22Rv1 (cell line): ENCODE data around the gene ZNF319.

Experiments used
- H3K27ac ChIP-seq: fragments of 450-650 bp; 2 replicates; pipeline ENCODE4 v1.5.1; 2017
- CTCF ChIP-seq: fragments of 450-650 bp; IDR thresholded peaks from 2 replicates; pipeline ENCODE4 v1.5.1; 2017; ENCODE audit warnings: mild to moderate bottlenecking
- ZFX ChIP-seq: fragments of 450-650 bp; IDR thresholded peaks from 2 replicates; pipeline ENCODE4 v1.6.1; 2017; ENCODE audit warnings: antibody characterized with exemption, borderline replicate concordance

Gene ZNF319

GRCh38 chr16:58040945-58041627 lies 40.6 kb upstream of the ZNF319 start:
- TF ChIP-seq ZFX (no peak), CTCF (no peak)
- no peak overlapping the region for H3K27ac ChIP-seq

- TF ChIP-seq CTCF (no peak), ZFX (no peak)
- no peak overlapping the region for H3K27ac ChIP-seq
Observed at GRCh38 chr16:58040496-58040846, 40.0 kb upstream of the ZNF319 start.

- H3K27ac ChIP-seq, result no peak overlapping the region
- no peak for TF ChIP-seq CTCF
- TF ChIP-seq ZFX, result no peak
Observed at GRCh38 chr16:58039829-58040495, 39.5 kb upstream of the ZNF319 start.

GRCh38 chr16:58038219-58038641 lies 37.8 kb upstream of the ZNF319 start:
- no peak for TF ChIP-seq ZFX
- no peak for TF ChIP-seq CTCF
- H3K27ac ChIP-seq, result no peak overlapping the region

- no peak overlapping the region for H3K27ac ChIP-seq
- TF ChIP-seq ZFX, result no peak
- no peak for TF ChIP-seq CTCF
Observed at GRCh38 chr16:58037365-58038057, 37.0 kb upstream of the ZNF319 start.

- H3K27ac ChIP-seq, result no peak overlapping the region
- TF ChIP-seq CTCF, result no peak
- TF ChIP-seq ZFX, result no peak
Observed at GRCh38 chr16:58036943-58037342, 36.5 kb upstream of the ZNF319 start.
